Activated CD4-positive, alpha-beta memory T cell treated with anti-CD3 and anti-CD28 coated beads for 36 hours (primary cell): Measurements from ENCODE around the gene FKBP5. TPM values are rescaled to one million over a fixed set of nuclear protein-coding genes. Genes with fewer than 3 reads are reported as not detected.

Source experiments
- CTCF ChIA-PET: fragments of 350-600 bp; sonication (Branson Sonifier 250); formaldehyde crosslinking; loops from one replicate; lab custom pipeline; 2021; ENCODE audit warnings: antibody characterized with exemption, inconsistent platforms; lab: Charles Lee
- POLR2A ChIA-PET: fragments of 350-600 bp; sonication (Branson Sonifier 250); formaldehyde crosslinking; loops from one replicate; lab custom pipeline; 2021; ENCODE audit warnings: antibody characterized with exemption; lab: Charles Lee
- DNase-seq: peaks from one replicate; pipeline ENCODE4 v3.0.0-alpha.2; 2020
- H3K27ac Mint-ChIP-seq: one replicate; pipeline ENCODE4 v1.8.0; 2021; ENCODE audit warnings: mixed read lengths
- H3K27me3 Mint-ChIP-seq: one replicate; pipeline ENCODE4 v1.8.0; 2021; ENCODE audit warnings: mixed read lengths
- H3K36me3 Mint-ChIP-seq: one replicate; pipeline ENCODE4 v1.8.0; 2021; ENCODE audit warnings: mixed read lengths
- H3K4me1 Mint-ChIP-seq: one replicate; pipeline ENCODE4 v1.8.0; 2021; ENCODE audit warnings: low read depth, mixed read lengths
- H3K4me3 Mint-ChIP-seq: one replicate; pipeline ENCODE4 v1.8.0; 2021; ENCODE audit warnings: mild to moderate bottlenecking, mixed read lengths
- H3K9me3 Mint-ChIP-seq: one replicate; pipeline ENCODE4 v1.8.0; 2021; ENCODE audit warnings: mixed read lengths
- intact Hi-C: fragments of 100-400 bp; cut with micrococcal nuclease; formaldehyde crosslinking; loops from one replicate; pipeline ENCODE4 v1.15.1; 2023
- total RNA-seq, 2 experiments: library from RNA; stranded (reverse); gene quantifications; one replicate each; pipeline ENCODE4 v1.2.3, GENCODE V29; 2021

The FKBP5 gene
- total RNA-seq, 2 experiments from 2014 or later = 111 to 112 TPM

DNA sequence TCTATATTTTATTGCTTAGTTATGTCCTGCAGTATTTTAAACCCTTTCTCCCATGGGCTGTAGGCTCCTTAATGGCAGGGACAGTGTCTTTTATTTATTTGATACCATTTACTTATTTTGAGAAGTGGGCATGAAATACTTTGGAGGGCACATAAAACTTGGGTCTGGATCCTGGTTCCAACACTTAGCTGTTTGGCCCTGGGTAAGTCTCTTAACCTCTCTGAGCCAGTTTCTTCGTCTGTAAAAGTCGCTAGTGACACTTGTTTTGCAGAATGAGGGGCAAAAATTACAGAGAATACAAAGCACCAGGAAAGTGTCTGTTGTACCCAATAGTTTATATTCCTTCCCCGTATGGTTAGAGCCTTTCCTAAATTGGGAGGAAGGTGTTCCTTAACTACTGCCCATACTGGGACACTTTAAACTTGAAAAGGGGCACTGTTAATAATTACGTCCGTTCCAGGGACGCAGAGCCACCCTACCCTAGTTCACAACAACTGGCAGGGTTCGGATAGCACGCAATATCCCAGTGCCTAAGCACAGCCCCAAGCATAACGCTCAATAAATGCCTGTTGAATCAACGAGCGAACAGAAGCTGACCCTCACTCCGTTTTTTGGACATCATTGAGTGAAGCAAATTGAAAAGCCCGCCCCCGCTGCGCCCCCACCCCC lies 42.2 kb upstream of the FKBP5 start:
- peak overlapping the region; percentile 67 for H3K27ac Mint-ChIP-seq
- peak overlapping the region; percentile 81 for H3K4me3 Mint-ChIP-seq
- no peaks in the 10 kb centered on the region for H3K9me3 Mint-ChIP-seq
- no peaks in the 10 kb centered on the region for H3K27me3 Mint-ChIP-seq
- ChIA-PET POLR2A (interaction anchor here (1.5 to 4.2 kb wide), 3 partner anchors 12 to 50 kb away, joined by 5 to 22 read pairs (median 11); partner anchors contain the start of gene FKBP5), CTCF (interaction anchor here (0.6 to 10.4 kb wide), 2 partner anchors 40 to 148 kb away, joined by 3 to 210 read pairs; no protein-coding TSS in a partner anchor)
- H3K36me3 Mint-ChIP-seq = no peaks in the 10 kb centered on the region
- H3K4me1 Mint-ChIP-seq = peaks cover 82% of the 10 kb centered on the region
- intact Hi-C loops = loop anchor here (1.0 to 5.0 kb wide), 3 partner anchors 43 to 429 kb away; partner anchors contain the start of genes FKBP5 and RPL10A
- DNase-seq = no peak

DNA sequence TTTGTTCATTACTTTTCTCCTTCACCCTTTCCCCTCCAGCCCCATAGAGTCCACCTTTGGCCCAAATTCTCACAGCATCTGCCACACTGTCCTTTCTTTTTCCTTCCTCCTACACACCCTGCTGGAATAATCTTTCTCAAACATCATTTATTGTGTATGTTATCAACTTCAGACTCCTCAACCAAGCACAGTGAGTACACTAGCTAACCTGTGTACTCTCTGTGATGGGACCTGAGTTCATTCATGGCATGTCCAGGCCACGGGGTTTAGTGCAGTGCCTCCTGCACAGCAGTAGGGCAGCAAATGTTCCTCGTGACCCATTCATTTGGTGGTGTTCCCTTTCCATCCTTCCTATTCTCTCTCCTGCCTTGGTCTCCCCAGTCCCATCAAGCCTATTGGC lies 41.0 kb upstream of the FKBP5 start:
- DNase-seq = no peak
- H3K9me3 Mint-ChIP-seq = no peaks in the 10 kb centered on the region
- no peaks in the 10 kb centered on the region for H3K27me3 Mint-ChIP-seq
- peaks cover 84% of the 10 kb centered on the region for H3K4me1 Mint-ChIP-seq
- intact Hi-C loops = loop anchor here (1.0 to 5.0 kb wide), 3 partner anchors 41 to 427 kb away; partner anchors contain the start of gene FKBP5
- H3K4me3 Mint-ChIP-seq = no peak overlapping the region
- no peaks in the 10 kb centered on the region for H3K36me3 Mint-ChIP-seq
- peak overlapping the region; percentile 55 for H3K27ac Mint-ChIP-seq
- ChIA-PET CTCF (interaction anchor here (0.9 to 2.1 kb wide), 2 partner anchors 48 to 56 kb away, joined by 3 to 6 read pairs; no protein-coding TSS in a partner anchor), POLR2A (interaction anchor here (1.1 kb wide), 1 partner anchor 65 kb away, joined by 4 read pairs; no protein-coding TSS in a partner anchor)

- Mint-ChIP-seq H3K27me3 (no peaks in the 10 kb centered on the region), H3K27ac (peak overlapping the region; percentile 87), H3K9me3 (no peaks in the 10 kb centered on the region), H3K4me1 (peaks cover 86% of the 10 kb centered on the region), H3K4me3 (peak overlapping the region; percentile 7), H3K36me3 (no peaks in the 10 kb centered on the region)
- DNase-seq = peak; percentile 66
- CTCF ChIA-PET = interaction anchor here (0.9 to 5.9 kb wide), 5 partner anchors 8 to 55 kb away, joined by 3 to 35 read pairs (median 6); partner anchors contain the start of gene ARMC12
- intact Hi-C loops = loop anchor here (1.0 to 5.0 kb wide), 2 partner anchors 10 to 62 kb away; no protein-coding TSS in a partner anchor
- POLR2A ChIA-PET = interaction anchor here (0.5 to 1.8 kb wide), 5 partner anchors 19 to 144 kb away, joined by 3 to 11 read pairs (median 4); no protein-coding TSS in a partner anchor
These were observed 40.3 kb upstream of the FKBP5 start for GRCh38 chr6:35728683-35729678.

- DNase-seq = peak; percentile 93
- ChIA-PET POLR2A (interaction anchor here (0.5 to 1.8 kb wide), 6 partner anchors 10 to 204 kb away, joined by 3 to 11 read pairs (median 4); no protein-coding TSS in a partner anchor), CTCF (interaction anchor here (0.6 to 5.9 kb wide), 10 partner anchors 8 to 159 kb away, joined by 3 to 35 read pairs (median 4); partner anchors contain the start of gene ARMC12)
- Mint-ChIP-seq H3K4me3 (peak overlapping the region; percentile 66), H3K9me3 (no peaks in the 10 kb centered on the region), H3K36me3 (no peaks in the 10 kb centered on the region), H3K27me3 (no peaks in the 10 kb centered on the region), H3K27ac (peak overlapping the region; percentile 87), H3K4me1 (peaks cover 84% of the 10 kb centered on the region)
- intact Hi-C loops = loop anchor here (1.0 to 5.0 kb wide), 2 partner anchors 9 to 61 kb away; no protein-coding TSS in a partner anchor
These were observed 39.4 kb upstream of the FKBP5 start for GRCh38 chr6:35727935-35728682.

GRCh38 chr6:35727231-35727934 lies 38.7 kb upstream of the FKBP5 start:
- Mint-ChIP-seq H3K4me1 (peaks cover 80% of the 10 kb centered on the region), H3K36me3 (no peaks in the 10 kb centered on the region), H3K27me3 (no peaks in the 10 kb centered on the region), H3K9me3 (no peaks in the 10 kb centered on the region), H3K27ac (peak overlapping the region; percentile 87), H3K4me3 (peak overlapping the region; percentile 66)
- ChIA-PET POLR2A (interaction anchor here (0.6 to 1.8 kb wide), 5 partner anchors 9 to 203 kb away, joined by 3 to 11 read pairs (median 4); no protein-coding TSS in a partner anchor), CTCF (interaction anchor here (0.6 to 5.9 kb wide), 10 partner anchors 7 to 159 kb away, joined by 3 to 35 read pairs (median 3); partner anchors contain the start of gene ARMC12)
- intact Hi-C loops = loop anchor here (5.0 kb wide), 1 partner anchor 60 kb away; no protein-coding TSS in a partner anchor
- peak; percentile 56 for DNase-seq

- H3K27ac Mint-ChIP-seq = peak overlapping the region; percentile 87
- ChIA-PET CTCF (interaction anchor here (0.6 to 5.9 kb wide), 4 partner anchors 11 to 66 kb away, joined by 3 to 35 read pairs (median 5); partner anchors contain the start of gene ARMC12), POLR2A (no interaction called here)
- H3K4me3 Mint-ChIP-seq = peak overlapping the region; percentile 66
- intact Hi-C loops = loop anchor here (1.0 to 5.0 kb wide), 3 partner anchors 16 to 59 kb away; no protein-coding TSS in a partner anchor
- no peaks in the 10 kb centered on the region for H3K9me3 Mint-ChIP-seq
- H3K4me1 Mint-ChIP-seq = peaks cover 78% of the 10 kb centered on the region
- H3K36me3 Mint-ChIP-seq = no peaks in the 10 kb centered on the region
- H3K27me3 Mint-ChIP-seq = no peaks in the 10 kb centered on the region
- peak; percentile 48 for DNase-seq
These were observed 37.2 kb upstream of the FKBP5 start for GRCh38 chr6:35725721-35726438.

GRCh38 chr6:35725081-35725708 lies 36.5 kb upstream of the FKBP5 start:
- no peak for DNase-seq
- peaks cover 78% of the 10 kb centered on the region for H3K4me1 Mint-ChIP-seq
- H3K36me3 Mint-ChIP-seq = no peaks in the 10 kb centered on the region
- ChIA-PET CTCF (interaction anchor here (2.0 to 5.9 kb wide), 2 partner anchors 12 to 38 kb away, joined by 6 to 35 read pairs; partner anchors contain the start of gene ARMC12), POLR2A (no interaction called here)
- peak overlapping the region; percentile 87 for H3K27ac Mint-ChIP-seq
- intact Hi-C loops = loop anchor here (5.0 kb wide), 1 partner anchor 58 kb away; no protein-coding TSS in a partner anchor
- no peaks in the 10 kb centered on the region for H3K27me3 Mint-ChIP-seq
- no peaks in the 10 kb centered on the region for H3K9me3 Mint-ChIP-seq
- peak overlapping the region; percentile 42 for H3K4me3 Mint-ChIP-seq

DNA sequence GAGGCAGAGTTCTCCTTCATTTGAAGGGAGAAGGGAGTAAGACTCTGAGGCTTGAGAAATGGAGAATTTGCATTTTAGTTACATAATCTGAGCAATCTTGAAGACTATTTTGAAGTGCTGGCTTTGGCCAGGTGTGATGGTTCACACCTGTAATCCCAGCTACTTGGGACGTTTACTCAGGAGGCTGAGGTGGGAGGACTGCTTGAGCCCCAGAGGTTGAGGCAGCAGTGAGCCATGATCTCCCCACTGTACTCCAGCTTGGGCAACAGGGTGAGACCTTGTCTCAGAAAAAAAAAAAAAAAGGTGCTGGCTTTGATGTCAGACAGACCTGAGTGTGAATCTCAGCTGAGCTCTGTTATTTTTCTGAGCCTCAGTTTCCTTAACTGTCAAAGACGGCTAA lies 35.8 kb upstream of the FKBP5 start:
- H3K36me3 Mint-ChIP-seq = no peaks in the 10 kb centered on the region
- no peak overlapping the region for H3K27ac Mint-ChIP-seq
- H3K27me3 Mint-ChIP-seq = no peaks in the 10 kb centered on the region
- H3K4me1 Mint-ChIP-seq = peaks cover 78% of the 10 kb centered on the region
- H3K9me3 Mint-ChIP-seq = no peaks in the 10 kb centered on the region
- intact Hi-C loops = no loop called here
- ChIA-PET POLR2A (no interaction called here), CTCF (interaction anchor here (2.0 to 5.9 kb wide), 2 partner anchors 12 to 37 kb away, joined by 6 to 35 read pairs; partner anchors contain the start of gene ARMC12)
- no peak for DNase-seq
- no peak overlapping the region for H3K4me3 Mint-ChIP-seq

GRCh38 chr6:35724059-35724458 lies 35.3 kb upstream of the FKBP5 start:
- peaks cover 77% of the 10 kb centered on the region for H3K4me1 Mint-ChIP-seq

More at GRCh38 chr6:35724059-35724458, 35.3 kb upstream of the FKBP5 start:
- Mint-ChIP-seq H3K27ac (no peak overlapping the region), H3K9me3 (no peaks in the 10 kb centered on the region), H3K36me3 (no peaks in the 10 kb centered on the region), H3K27me3 (no peaks in the 10 kb centered on the region), H3K4me3 (no peak overlapping the region)
- DNase-seq = no peak
- CTCF ChIA-PET = interaction anchor here (5.9 kb wide), 1 partner anchor 13 kb away, joined by 35 read pairs; the partner anchor contains the start of gene ARMC12
- intact Hi-C loops = no loop called here
- POLR2A ChIA-PET = no interaction called here
